Lower leg skin (tissue), 4 donors: ENCODE data around the gene HS6ST1. TPM values are rescaled to one million over a fixed set of nuclear protein-coding genes. Genes with fewer than 3 reads are reported as not detected.

Experiments
- DNase-seq, 2 donors: peaks; one replicate each; pipeline ENCODE4 v3.0.0-alpha.2; 2019; ENCODE audit warnings: low spot score in 2 of 2
- H3K4me3 ChIP-seq: fragments of 200-600 bp; sonication (generic); 2 replicates; pipeline ENCODE4 v1.5.1; 2017; ENCODE audit warnings: mild to moderate bottlenecking, low read depth; ENCODE audit not compliant: poor library complexity, severe bottlenecking
- CTCF ChIP-seq, 3 donors: fragments of 450-650 bp; IDR thresholded peaks; one replicate each; pipeline ENCODE4 v1.5.1; 2016; ENCODE audit warnings: antibody characterized with exemption in 3 of 3, mild to moderate bottlenecking in 3 of 3, moderate library complexity in 2 of 3
- POLR2A ChIP-seq, 2 donors: fragments of 450-650 bp; IDR thresholded peaks; one replicate each; pipeline ENCODE4 v1.6.1; 2016 to 2017; ENCODE audit warnings: antibody characterized with exemption in 2 of 2, mild to moderate bottlenecking in 1 of 2, moderate library complexity in 1 of 2
- WGBS, 2 donors: methylation state at CpG; one replicate each; pipeline ENCODE4 v1.1.5; 2018; 5-methylcytosine and 5-hydroxymethylcytosine counted together
- intact Hi-C: fragments of 100-400 bp; cut with DNase I; formaldehyde crosslinking; loops from one replicate; pipeline ENCODE4 v1.15.0; 2023; ENCODE audit warnings: low total_unique reads
- total RNA-seq, 4 donors: library from RNA; depleted of rRNA; stranded (reverse); fragments of >200 nt; gene quantifications; one replicate each; pipeline ENCODE4 v1.1.0, GENCODE V29; 2016

Gene HS6ST1
- total RNA-seq, 4 donors from 2014 or later, result 50.2 to 88.9 (median 69.3) TPM

- DNase-seq, result no peak
- intact Hi-C loops, result no loop called here
- H3K4me3 ChIP-seq, result no peak overlapping the region
- TF ChIP-seq CTCF (IDR thresholded peaks at IDR 0.05), result no peak
- no peak for TF ChIP-seq POLR2A (IDR thresholded peaks at IDR 0.05)
- WGBS, 2 donors, result 86 to 89% methylated on average over 10 to 11 of the region's 11 CpGs
Observed at GRCh38 chr2:128284841-128285240, 33.8 kb downstream of the HS6ST1 start.

GRCh38 chr2:128284037-128284441 lies 34.6 kb downstream of the HS6ST1 start:
- no peak for DNase-seq

GRCh38 chr2:128282976-128283810 lies 35.5 kb downstream of the HS6ST1 start:
- no peak overlapping the region for H3K4me3 ChIP-seq
- WGBS, 2 donors, result 64 to 78% methylated on average over 5 to 7 of the region's 8 CpGs
- intact Hi-C loops, result no loop called here
- TF ChIP-seq POLR2A (IDR thresholded peaks at IDR 0.05) (no peak), CTCF (IDR thresholded peaks at IDR 0.05) (no peak)
- DNase-seq, result no peak

More at GRCh38 chr2:128284037-128284441, 34.6 kb downstream of the HS6ST1 start:
- WGBS, 2 donors, result 81 to 84% methylated on average over 7 of the region's 7 CpGs
- intact Hi-C loops, result no loop called here
- no peak for TF ChIP-seq POLR2A (IDR thresholded peaks at IDR 0.05)
- TF ChIP-seq CTCF (IDR thresholded peaks at IDR 0.05), result no peak
- no peak overlapping the region for H3K4me3 ChIP-seq

GRCh38 chr2:128282246-128282975 lies 36.3 kb downstream of the HS6ST1 start:
- intact Hi-C loops, result no loop called here
- 61 to 71% methylated on average over 14 to 18 of the region's 24 CpGs for WGBS, 2 donors
- no peak for DNase-seq
- no peak overlapping the region for H3K4me3 ChIP-seq
- TF ChIP-seq CTCF (IDR thresholded peaks at IDR 0.05), result no peak
- TF ChIP-seq POLR2A (IDR thresholded peaks at IDR 0.05), result no peak

GRCh38 chr2:128281852-128282245 lies 36.8 kb downstream of the HS6ST1 start:
- intact Hi-C loops, result no loop called here
- WGBS, 2 donors, result 74 to 79% methylated on average over 2 of the region's 2 CpGs
- TF ChIP-seq POLR2A (IDR thresholded peaks at IDR 0.05) (no peak), CTCF (IDR thresholded peaks at IDR 0.05) (no peak)
- H3K4me3 ChIP-seq, result no peak overlapping the region
- DNase-seq, result no peak
